Loucy (cell line): ENCODE results near the gene DDX10.

ENCODE experiments used
- CTCF ChIP-seq: fragments of 200-600 bp; sonication (generic); conservative IDR thresholded peaks from 2 replicates; pipeline ENCODE4 v1.5.1; 2014; ENCODE audit warnings: mild to moderate bottlenecking, antibody characterized with exemption, low read length
- EZH2phosphoT487 ChIP-seq: fragments of 200-600 bp; IDR thresholded peaks from 2 replicates; pipeline ENCODE4 v1.6.1; 2018; ENCODE audit warnings: antibody characterized with exemption, mild to moderate bottlenecking, moderate library complexity, borderline replicate concordance

- TF ChIP-seq CTCF, result no peak
- TF ChIP-seq EZH2phosphoT487, result no peak
Measured at GRCh38 chr11:108766596-108767173, 101.8 kb downstream of the DDX10 start.
